ENCODE results near the gene MTHFR.

DNA sequence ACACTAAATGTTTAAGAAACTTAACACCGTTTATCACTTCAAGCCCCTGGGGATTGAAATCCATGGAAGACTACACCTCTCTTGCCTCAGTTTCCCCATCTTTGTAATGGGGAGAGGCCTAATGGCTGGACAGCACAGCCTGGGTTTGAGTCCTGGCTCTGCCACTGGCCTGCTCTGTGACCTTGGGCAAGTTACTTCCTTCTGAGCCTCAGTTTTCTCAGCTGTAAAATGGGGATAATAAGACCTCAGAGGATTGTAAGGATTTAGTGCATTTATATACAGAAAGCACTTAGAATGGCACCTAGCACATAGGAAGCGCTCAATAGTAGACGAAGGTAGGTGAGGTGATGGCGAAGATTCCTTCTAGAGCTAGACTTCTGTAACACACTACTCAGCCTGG, 64.3 kb downstream of the MTHFR start:
- TF ChIP-seq, protein P1, sequence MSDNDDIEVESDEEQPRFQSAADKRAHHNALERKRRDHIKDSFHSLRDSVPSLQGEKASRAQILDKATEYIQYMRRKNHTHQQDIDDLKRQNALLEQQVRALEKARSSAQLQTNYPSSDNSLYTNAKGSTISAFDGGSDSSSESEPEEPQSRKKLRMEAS (CRISPR knock-in tag; IDR thresholded peaks at IDR 0.05) = no peak
- TF ChIP-seq JUN (CRISPR knock-in tag; IDR thresholded peaks at IDR 0.05) (no peak), CTCF (IDR thresholded peaks at IDR 0.05) (no peak), E2F4 (CRISPR knock-in tag; IDR thresholded peaks at IDR 0.05; ENCODE audit: borderline replicate concordance, low read depth) (no peak), ZNF232 (CRISPR knock-in tag; IDR thresholded peaks at IDR 0.05) (no peak), CBFB (CRISPR knock-in tag; IDR thresholded peaks at IDR 0.05; ENCODE audit: low read depth) (no peak), ZNF317 (CRISPR knock-in tag; IDR thresholded peaks at IDR 0.05; ENCODE audit: borderline replicate concordance, low read depth) (no peak), GABPB1 (CRISPR knock-in tag; IDR thresholded peaks at IDR 0.05) (no peak)
- TF ChIP-seq, protein P2, sequence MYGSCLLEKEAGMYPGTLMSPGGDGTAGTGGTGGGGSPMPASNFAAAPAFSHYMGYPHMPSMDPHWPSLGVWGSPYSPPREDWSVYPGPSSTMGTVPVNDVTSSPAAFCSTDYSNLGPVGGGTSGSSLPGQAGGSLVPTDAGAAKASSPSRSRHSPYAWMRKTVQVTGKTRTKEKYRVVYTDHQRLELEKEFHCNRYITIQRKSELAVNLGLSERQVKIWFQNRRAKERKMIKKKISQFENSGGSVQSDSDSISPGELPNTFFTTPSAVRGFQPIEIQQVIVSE (CRISPR knock-in tag; IDR thresholded peaks at IDR 0.05; ENCODE audit: borderline replicate concordance) = no peak
- TF ChIP-seq, protein P3, sequence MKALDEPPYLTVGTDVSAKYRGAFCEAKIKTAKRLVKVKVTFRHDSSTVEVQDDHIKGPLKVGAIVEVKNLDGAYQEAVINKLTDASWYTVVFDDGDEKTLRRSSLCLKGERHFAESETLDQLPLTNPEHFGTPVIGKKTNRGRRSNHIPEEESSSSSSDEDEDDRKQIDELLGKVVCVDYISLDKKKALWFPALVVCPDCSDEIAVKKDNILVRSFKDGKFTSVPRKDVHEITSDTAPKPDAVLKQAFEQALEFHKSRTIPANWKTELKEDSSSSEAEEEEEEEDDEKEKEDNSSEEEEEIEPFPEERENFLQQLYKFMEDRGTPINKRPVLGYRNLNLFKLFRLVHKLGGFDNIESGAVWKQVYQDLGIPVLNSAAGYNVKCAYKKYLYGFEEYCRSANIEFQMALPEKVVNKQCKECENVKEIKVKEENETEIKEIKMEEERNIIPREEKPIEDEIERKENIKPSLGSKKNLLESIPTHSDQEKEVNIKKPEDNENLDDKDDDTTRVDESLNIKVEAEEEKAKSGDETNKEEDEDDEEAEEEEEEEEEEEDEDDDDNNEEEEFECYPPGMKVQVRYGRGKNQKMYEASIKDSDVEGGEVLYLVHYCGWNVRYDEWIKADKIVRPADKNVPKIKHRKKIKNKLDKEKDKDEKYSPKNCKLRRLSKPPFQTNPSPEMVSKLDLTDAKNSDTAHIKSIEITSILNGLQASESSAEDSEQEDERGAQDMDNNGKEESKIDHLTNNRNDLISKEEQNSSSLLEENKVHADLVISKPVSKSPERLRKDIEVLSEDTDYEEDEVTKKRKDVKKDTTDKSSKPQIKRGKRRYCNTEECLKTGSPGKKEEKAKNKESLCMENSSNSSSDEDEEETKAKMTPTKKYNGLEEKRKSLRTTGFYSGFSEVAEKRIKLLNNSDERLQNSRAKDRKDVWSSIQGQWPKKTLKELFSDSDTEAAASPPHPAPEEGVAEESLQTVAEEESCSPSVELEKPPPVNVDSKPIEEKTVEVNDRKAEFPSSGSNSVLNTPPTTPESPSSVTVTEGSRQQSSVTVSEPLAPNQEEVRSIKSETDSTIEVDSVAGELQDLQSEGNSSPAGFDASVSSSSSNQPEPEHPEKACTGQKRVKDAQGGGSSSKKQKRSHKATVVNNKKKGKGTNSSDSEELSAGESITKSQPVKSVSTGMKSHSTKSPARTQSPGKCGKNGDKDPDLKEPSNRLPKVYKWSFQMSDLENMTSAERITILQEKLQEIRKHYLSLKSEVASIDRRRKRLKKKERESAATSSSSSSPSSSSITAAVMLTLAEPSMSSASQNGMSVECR (CRISPR knock-in tag; IDR thresholded peaks at IDR 0.05; ENCODE audit: borderline replicate concordance) = no peak

Data from WTC11 (cell line).